ENCODE measurements around the gene BATF.
"Not testable (repeated sequence)": the region's sequence is repeated elsewhere in the genome, so short reads cannot be mapped to it uniquely, and the experiment has no call there.

BATF gene

DNA sequence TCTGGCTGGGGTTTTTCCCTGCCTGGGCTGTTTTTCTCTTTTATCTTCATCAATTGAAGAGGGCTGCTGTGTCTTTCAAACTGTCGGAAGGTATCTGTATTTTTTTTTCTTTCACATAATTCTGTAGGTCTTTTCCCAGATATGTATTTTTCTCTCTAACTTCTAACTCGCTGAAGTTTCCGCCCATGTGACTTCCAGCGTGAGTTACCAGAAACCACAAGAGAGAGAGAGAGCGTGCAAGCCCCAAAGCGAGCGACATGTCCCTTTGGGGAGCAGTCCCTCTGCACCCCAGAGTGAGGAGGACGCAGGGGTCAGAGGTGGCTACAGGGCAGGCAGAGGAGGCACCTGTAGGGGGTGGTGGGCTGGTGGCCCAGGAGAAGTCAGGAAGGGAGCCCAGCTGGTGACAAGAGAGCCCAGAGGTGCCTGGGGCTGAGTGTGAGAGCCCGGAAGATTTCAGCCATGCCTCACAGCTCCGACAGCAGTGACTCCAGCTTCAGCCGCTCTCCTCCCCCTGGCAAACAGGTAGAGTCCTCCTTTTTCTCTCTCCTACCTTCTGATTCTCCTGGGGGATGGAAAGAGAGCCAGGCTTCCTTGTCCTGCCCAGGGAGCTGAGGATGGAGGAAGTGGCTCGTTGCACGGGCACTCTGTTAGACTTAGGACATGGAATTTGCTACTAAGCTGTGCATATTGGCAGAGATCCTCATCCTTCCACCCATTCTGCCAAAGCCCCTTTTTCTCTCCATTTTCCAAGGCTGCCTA, at the start of gene BATF:
Gene BATF (plus strand): TSS at position 246 of the 759 bp plus-strand sequence. CDS start 214 bp downstream, at position 460.
- FAIRE-seq = no peak

GRCh38 chr14:75474127-75474526, 48.1 kb upstream of the BATF start:
- FAIRE-seq = not testable (repeated sequence)

DNA sequence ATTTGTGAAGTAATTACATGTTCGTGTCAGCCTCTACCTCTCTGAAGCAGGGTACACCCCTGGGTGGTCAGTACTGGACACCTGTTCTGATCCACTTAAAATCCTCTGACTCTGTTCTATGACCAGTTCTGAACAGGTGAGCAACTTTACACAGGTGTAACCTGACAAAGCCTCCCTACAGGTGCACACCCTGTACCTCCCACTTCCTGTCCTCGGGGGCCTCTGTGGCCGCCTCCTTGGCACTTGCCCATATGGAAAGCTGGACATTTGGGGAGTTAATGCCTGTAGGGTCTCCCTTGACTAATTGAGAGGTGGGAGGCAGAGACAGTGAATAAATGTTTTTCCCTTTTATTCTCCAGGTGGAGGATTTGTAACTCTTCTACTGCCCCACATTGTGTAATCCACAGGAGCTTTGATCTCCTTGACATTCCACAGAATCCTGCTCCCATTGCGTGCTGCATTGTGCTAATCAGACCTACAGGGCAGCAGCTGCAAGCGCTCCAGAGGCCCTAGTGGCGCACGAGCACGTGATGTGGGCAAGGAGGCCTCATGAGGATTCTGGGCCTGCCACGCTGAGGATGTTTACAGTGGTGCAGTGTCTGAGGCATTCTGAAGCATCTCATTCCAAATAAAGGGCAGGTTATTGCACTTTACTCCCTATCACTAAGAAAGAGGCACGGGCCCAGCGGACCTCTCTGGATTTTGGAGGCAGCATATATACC, 45.8 kb upstream of the BATF start:
- FAIRE-seq = no peak

DNA sequence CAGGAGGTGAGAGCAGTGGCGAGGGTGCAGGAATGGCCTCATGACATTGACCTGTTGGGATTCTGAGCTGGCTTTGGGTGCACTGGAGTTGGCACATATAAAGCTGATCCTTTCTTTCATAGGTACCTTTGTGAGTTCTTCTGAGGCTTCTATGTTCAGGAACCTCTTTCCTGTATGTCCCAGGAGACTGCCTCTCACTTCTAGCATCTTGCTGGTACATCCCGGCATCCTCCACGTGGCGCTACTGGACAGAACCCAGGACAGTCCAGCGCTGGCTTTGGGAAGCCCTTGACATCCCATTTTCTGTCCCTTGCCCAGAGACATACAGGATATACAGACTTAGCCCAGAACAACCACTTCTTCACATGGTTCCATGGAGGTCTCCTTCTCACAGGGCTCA, 44.4 kb upstream of the BATF start:
- FAIRE-seq = no peak

DNA sequence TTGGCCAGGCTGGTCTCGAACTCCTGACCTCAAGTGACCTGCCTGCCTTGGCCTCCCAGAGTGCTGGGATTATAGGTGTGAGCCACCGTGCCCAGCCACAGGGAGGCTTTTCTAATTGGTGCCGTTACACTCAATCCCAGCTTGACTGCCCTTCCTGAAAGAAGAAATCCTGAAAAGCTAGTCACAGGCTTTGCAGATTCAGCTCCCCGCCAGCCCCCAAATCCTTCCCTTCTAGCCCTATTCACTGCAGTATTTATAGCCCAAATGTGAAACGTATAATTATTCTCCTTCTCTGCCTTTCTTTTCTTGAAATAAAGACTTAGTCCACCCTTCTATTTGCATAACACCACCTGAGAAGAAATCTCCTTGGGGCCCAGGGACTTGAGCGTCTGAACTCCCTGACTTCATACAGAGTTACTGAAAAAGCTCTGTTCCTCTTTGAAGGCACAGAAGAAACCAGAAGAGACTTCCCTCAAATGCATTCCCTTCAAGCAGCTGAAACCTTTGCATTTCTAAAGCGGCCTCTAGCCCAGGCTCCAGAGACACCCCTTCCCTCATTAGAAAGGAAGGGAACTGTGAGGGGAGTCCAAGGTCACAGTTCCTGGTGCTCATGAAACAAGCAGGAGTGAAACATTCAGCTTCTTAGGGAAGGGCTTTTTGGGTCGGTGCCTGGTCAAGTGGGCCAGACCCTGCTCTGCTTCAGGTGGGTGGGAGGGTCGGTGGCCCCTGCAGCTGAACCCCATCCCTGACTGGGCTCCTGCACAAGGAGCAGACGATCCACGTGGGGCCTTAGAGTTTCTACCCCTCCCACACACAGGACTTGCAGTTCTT, 42.3 kb upstream of the BATF start:
- no peak for FAIRE-seq

DNA sequence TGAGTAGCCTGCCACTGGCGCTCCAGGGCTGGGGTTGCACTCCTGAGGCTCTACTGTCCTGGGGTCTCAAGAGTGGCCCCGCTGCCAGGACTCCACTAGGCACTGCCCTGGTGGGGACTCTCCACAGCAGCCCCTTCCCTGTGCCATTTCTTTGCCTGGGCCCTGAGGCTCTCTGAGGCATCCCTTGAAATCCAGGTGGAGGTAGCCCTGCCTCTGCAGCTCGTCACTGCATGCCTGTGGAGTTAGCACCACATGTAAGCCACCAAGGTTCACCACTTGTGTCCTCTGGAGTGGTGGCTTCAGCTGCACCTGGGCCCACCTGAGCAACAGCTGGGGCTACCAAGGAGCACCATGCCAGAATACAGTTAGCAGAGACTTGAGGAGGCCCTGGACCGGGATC, 39.9 kb upstream of the BATF start:
- FAIRE-seq = no peak

- FAIRE-seq = no peak
Observed at GRCh38 chr14:75484711-75485429, 37.4 kb upstream of the BATF start.

GRCh38 chr14:75486318-75486717, 36.0 kb upstream of the BATF start:
- FAIRE-seq = no peak

- FAIRE-seq = no peak
Observed at GRCh38 chr14:75487155-75487671, 35.1 kb upstream of the BATF start.

DNA sequence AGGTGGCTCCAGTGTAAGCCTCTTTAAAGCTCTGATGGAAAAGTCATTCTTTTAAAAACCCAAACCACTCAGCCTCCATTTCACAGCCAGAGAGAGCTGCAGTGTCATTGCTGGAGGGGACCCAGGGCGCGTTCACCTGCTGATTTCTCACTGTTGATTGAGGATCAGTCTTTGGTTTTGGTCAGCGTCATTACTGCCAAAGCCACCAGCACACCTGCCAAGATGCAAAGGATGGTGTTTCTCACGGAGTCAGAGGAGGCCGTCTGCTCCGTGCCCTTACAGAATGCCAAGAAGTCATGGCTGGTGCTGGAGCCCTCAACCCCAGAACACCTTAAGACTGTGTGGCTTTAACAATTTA, 32.8 kb upstream of the BATF start:
- FAIRE-seq = no peak

DNA sequence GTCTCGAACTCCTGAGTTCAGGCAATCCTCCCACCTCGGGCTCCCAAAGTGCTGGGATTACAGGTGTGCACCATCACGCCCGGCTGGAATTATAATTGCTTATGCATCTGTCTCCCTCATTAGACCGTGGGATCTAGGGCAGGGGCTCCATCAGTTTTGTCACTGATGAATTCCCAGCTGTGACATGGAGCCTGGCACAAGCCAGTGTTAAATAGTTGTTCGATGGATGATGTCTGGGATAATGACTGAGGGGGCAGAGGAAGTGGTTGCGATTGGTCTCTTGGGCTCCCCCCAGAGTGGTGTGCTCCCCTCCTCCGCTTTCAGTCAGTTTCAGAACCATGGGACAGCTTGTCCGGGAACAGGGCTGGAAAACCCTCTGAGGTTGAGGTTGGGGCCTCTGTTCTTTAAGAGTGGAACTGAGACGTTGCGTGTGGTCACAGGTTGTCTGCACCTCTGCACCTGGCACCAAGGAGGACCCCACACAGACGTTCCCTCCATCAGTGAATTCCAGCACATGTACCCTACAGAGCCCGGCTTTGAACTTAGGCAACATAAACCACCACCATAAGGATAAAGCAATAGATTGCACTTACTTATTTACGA, 30.8 kb upstream of the BATF start:
- FAIRE-seq = no peak

GRCh38 chr14:75492832-75493591, 29.3 kb upstream of the BATF start:
- FAIRE-seq = no peak

DNA sequence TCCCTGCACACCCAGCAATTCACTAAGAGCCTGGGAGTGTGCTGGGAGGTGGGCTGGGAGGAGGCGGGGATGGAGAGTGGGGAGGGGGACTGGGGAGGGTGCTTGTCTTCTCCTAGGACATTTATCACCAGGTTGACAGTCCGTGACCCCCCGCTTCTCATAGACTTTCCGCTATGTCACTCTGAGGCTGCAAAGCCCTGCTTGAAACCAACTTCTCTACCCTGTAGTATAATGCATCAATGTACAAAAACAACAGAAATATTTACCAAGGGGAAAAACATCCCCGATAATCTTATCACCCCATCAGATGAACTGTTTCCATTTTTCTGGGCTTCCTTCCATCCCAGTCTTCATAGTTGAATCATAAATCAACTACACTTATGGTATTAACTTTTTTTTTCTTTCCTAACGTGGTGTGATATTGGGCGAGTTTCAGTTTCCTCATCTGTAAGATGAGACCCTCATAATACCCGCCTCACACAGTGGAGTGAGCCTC, 28.6 kb upstream of the BATF start:
- FAIRE-seq = no peak

DNA sequence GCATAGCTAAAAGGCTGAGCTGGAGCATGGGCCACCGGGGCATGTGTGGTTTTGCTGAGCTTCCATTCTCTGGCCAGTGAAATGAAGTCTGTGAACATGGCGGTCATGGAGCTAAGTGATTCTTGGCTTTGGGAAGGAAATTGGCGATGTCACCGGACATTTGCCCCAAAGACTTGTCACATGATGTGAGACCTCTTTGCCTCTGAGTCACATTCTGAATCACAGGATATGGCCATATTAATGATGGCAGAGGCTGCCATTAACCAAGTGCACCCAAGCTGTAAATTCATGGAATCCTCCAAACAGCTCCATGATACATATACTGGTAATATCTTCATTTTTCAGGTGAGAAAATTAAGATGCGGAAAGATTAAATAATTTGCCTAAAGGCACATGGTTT, 27.4 kb upstream of the BATF start:
- no peak for FAIRE-seq

- no peak for FAIRE-seq
Observed at GRCh38 chr14:75495399-75495798, 26.9 kb upstream of the BATF start.

DNA sequence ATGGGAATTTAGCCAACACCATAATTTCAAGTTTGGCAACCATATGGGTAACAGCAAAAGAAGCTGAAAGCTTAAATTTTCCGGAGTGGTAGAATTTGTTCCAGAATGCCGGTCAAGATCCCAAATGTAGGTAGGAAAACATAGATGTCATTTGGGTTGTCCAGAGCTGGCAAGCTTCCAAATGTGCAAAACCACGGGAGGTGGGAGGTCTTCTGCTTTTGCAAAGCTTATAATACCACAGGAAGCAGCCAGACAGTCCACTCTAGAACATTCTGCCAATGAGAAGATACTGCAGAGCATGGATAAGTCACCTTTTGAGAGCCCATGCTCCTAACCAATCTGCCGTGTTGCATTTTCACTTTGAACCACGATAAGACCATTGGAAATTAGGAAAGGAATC, 26.4 kb upstream of the BATF start:
- no peak for FAIRE-seq

GRCh38 chr14:75496755-75497154, 25.5 kb upstream of the BATF start:
- no peak for FAIRE-seq

- no peak for FAIRE-seq
Observed at GRCh38 chr14:75497191-75497590, 25.1 kb upstream of the BATF start.

- FAIRE-seq = no peak
Observed at GRCh38 chr14:75497701-75498100, 24.6 kb upstream of the BATF start.

- FAIRE-seq = no peak
Observed at GRCh38 chr14:75499084-75499875, 23.0 kb upstream of the BATF start.

Measured in endometrium (tissue), 2 donors.